ENCODE results near the gene CMTM7.

Gene CMTM7

GRCh38 chr3:32428092-32429068, 36.7 kb downstream of the CMTM7 start:
- no peak overlapping the region for H3K4me3 ChIP-seq (ENCODE audit: extremely low read depth, insufficient read depth, low read length, poor library complexity, severe bottlenecking)
- WGBS, 2 experiments (ENCODE audit: insufficient coverage in 2 of 2) = 88 to 95% methylated on average over 4 to 10 of the region's 12 CpGs
- H3K36me3 ChIP-seq (ENCODE audit: control insufficient read depth, insufficient read depth, low read length) = peaks cover 5% of the 10 kb centered on the region

DNA sequence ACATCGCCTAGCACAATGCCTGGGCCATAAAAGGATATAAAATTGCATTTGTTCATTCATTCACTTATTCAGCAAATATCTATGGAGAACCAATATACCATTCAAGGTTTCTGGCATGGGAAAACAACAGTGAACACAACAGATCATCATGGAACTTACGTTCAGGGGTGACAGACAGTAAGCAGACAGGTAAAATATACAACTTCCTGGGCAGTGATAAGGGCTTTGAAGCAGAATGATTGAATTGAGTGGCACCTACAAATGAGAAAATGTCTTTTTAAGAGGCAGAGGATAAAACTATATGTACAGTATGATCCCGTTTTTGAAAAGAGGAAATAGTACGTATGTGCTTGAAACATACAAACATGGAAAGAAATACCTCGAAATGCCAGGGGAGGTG, 39.2 kb downstream of the CMTM7 start:
- no peak overlapping the region for H3K27ac ChIP-seq (ENCODE audit: low read depth, low read length, severe bottlenecking)
- no peak overlapping the region for H3K4me3 ChIP-seq (ENCODE audit: extremely low read depth, insufficient read depth, low read length, poor library complexity, severe bottlenecking)
- H3K36me3 ChIP-seq (ENCODE audit: control insufficient read depth, insufficient read depth, low read length) = no peaks in the 10 kb centered on the region
- 89 to 95% methylated on average over 3 to 4 of the region's 5 CpGs for WGBS, 2 experiments (ENCODE audit: insufficient coverage in 2 of 2)
- no peaks in the 10 kb centered on the region for H3K9me3 ChIP-seq (ENCODE audit: control insufficient read depth, low read length)
- H3K4me1 ChIP-seq (ENCODE audit: control insufficient read depth, insufficient read depth, low read length, poor library complexity, severe bottlenecking) = no peaks in the 10 kb centered on the region

More at GRCh38 chr3:32428092-32429068, 36.7 kb downstream of the CMTM7 start:
- H3K27ac ChIP-seq (ENCODE audit: low read depth, low read length, severe bottlenecking) = no peak overlapping the region
- H3K9me3 ChIP-seq (ENCODE audit: control insufficient read depth, low read length) = no peaks in the 10 kb centered on the region
- H3K4me1 ChIP-seq (ENCODE audit: control insufficient read depth, insufficient read depth, low read length, poor library complexity, severe bottlenecking) = peaks cover 6% of the 10 kb centered on the region

DNA sequence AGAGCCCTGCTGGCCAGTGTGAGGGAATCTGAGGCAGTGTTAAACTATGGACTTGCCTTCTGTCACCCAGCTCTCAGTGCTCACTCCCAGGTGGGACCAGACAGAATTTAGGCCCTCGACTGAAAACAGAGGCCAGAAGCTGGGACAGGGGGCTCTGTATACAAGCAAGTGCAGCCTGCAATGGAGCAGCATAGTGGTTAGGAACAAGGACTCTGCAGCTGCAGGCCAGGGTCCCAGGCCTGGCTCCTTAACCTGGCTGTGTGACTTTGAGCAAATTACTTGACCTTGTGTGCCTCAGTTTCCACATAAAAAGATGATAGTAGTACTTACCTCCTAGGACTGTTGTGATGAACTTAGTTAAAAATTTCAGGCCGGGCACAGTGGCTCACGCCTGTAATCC, 39.8 kb downstream of the CMTM7 start:
- H3K4me3 ChIP-seq (ENCODE audit: extremely low read depth, insufficient read depth, low read length, poor library complexity, severe bottlenecking) = no peak overlapping the region
- H3K36me3 ChIP-seq (ENCODE audit: control insufficient read depth, insufficient read depth, low read length) = no peaks in the 10 kb centered on the region
- H3K27ac ChIP-seq (ENCODE audit: low read depth, low read length, severe bottlenecking) = no peak overlapping the region
- H3K4me1 ChIP-seq (ENCODE audit: control insufficient read depth, insufficient read depth, low read length, poor library complexity, severe bottlenecking) = no peaks in the 10 kb centered on the region
- H3K9me3 ChIP-seq (ENCODE audit: control insufficient read depth, low read length) = no peaks in the 10 kb centered on the region
- 73 to 100% methylated on average over 2 of the region's 3 CpGs for WGBS, 2 experiments (ENCODE audit: insufficient coverage in 2 of 2)

DNA sequence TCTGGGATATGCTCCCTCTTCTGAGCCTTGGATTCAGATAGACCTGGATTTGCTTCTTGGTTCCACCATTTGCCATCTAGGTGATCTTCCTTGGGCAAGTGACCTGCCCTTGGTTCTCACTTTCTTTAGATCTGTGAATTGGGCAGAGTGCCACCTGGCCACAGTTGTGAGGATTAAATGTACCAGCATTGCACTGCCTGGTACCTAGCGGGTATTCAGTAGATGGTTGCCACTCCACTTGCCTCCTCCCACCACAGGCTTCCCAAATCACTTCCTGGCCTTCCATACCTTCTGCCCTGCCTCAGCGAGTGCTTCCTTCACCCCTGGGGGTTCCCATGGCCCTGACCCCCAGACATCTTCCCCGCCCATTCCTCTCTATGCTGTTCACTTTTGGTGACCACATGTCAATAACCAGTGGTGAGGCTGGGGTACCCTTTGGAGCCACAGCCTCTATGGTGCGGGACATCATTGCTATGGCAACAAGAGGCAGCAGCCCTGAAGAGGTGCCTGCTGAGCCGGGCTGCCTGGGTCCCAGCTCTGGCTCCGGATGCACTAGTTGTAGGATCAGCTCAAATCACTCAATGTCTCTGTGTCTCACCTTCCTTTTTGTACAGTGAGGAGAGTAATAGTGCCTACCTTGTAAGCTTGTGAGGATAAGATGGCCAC, 40.5 kb downstream of the CMTM7 start:
- Histone ChIP-seq H3K4me1 (ENCODE audit: control insufficient read depth, insufficient read depth, low read length, poor library complexity, severe bottlenecking) (no peaks in the 10 kb centered on the region), H3K27ac (ENCODE audit: low read depth, low read length, severe bottlenecking) (no peak overlapping the region), H3K4me3 (ENCODE audit: extremely low read depth, insufficient read depth, low read length, poor library complexity, severe bottlenecking) (no peak overlapping the region), H3K36me3 (ENCODE audit: control insufficient read depth, insufficient read depth, low read length) (no peaks in the 10 kb centered on the region), H3K9me3 (ENCODE audit: control insufficient read depth, low read length) (no peaks in the 10 kb centered on the region)
- WGBS, 2 experiments (ENCODE audit: insufficient coverage in 2 of 2) = 92% methylated on average over 4 to 5 of the region's 6 CpGs

DNA sequence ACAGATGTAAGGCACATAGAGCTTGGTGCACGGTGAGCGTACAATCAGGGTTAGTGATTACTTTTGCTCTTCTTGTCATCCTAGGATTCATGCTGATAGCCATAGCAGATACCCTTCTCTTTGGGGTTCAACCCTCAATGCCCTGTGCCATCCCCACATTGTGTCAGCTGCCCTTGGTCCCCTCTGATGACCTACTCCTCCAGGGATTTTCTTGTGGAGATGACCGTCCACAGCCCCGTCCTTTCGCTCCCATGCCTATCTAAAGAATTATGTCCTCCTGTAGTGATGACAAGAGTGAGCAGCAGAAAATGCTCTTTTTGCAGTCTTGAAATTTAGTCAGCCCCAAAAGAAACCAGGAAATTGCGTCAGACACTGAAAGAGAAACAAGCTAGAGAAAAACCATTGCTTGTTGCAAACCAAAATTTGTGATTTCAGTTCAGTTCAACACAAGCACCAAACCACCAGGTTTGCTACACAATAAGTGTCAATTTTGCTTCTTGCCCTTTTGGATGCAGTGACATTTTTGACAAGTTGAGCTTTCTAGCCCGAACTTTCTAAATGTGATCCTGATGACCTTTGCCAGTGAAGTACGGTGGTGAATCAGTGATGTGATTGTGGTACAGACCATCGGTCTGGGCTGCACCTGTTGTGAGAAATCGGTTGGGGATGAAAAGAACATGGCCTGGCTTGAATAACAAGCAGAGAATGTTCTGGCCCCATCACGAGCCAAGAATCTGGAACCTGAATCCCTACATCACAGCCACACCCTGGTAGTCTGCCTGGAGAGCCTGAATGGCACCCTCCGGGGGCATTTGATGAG, 41.3 kb downstream of the CMTM7 start:
- Histone ChIP-seq H3K4me1 (ENCODE audit: control insufficient read depth, insufficient read depth, low read length, poor library complexity, severe bottlenecking) (peaks cover under 1% of the 10 kb centered on the region), H3K27ac (ENCODE audit: low read depth, low read length, severe bottlenecking) (no peak overlapping the region), H3K9me3 (ENCODE audit: control insufficient read depth, low read length) (no peaks in the 10 kb centered on the region), H3K36me3 (ENCODE audit: control insufficient read depth, insufficient read depth, low read length) (no peaks in the 10 kb centered on the region), H3K4me3 (ENCODE audit: extremely low read depth, insufficient read depth, low read length, poor library complexity, severe bottlenecking) (no peak overlapping the region)
- 96 to 98% methylated on average over 8 to 10 of the region's 12 CpGs for WGBS, 2 experiments (ENCODE audit: insufficient coverage in 2 of 2)

DNA sequence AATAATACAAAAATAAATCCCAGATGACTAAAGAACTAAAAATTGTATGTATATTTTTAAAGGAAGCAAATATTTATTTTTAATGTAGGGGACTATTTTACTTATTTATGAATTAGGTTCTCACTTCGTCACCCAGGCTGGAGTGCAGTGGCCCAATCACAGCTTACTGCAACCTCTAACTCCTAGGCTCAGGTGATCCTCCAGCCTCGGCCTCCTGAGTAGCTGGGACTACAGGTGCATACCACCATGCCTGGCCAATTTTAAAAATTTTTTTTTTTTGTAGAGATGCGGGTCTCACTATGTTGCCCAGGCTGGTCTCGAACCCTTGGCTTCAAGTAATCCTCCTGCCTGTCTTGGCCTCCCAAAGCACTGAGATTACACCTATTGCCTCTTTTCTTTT, 42.6 kb downstream of the CMTM7 start:
- Histone ChIP-seq H3K4me3 (ENCODE audit: extremely low read depth, insufficient read depth, low read length, poor library complexity, severe bottlenecking) (no peak overlapping the region), H3K27ac (ENCODE audit: low read depth, low read length, severe bottlenecking) (no peak overlapping the region), H3K9me3 (ENCODE audit: control insufficient read depth, low read length) (no peaks in the 10 kb centered on the region), H3K36me3 (ENCODE audit: control insufficient read depth, insufficient read depth, low read length) (no peaks in the 10 kb centered on the region), H3K4me1 (ENCODE audit: control insufficient read depth, insufficient read depth, low read length, poor library complexity, severe bottlenecking) (peaks cover 13% of the 10 kb centered on the region)
- no CpG with 5 or more reads among the region's 4 CpGs for WGBS, 2 experiments (ENCODE audit: insufficient coverage in 2 of 2)

- H3K9me3 ChIP-seq (ENCODE audit: control insufficient read depth, low read length) = no peaks in the 10 kb centered on the region
- H3K36me3 ChIP-seq (ENCODE audit: control insufficient read depth, insufficient read depth, low read length) = no peaks in the 10 kb centered on the region
- WGBS, 2 experiments (ENCODE audit: insufficient coverage in 2 of 2) = 88 to 100% methylated on average over 3 of the region's 4 CpGs
- peaks cover 13% of the 10 kb centered on the region for H3K4me1 ChIP-seq (ENCODE audit: control insufficient read depth, insufficient read depth, low read length, poor library complexity, severe bottlenecking)
- H3K4me3 ChIP-seq (ENCODE audit: extremely low read depth, insufficient read depth, low read length, poor library complexity, severe bottlenecking) = no peak overlapping the region
- no peak overlapping the region for H3K27ac ChIP-seq (ENCODE audit: low read depth, low read length, severe bottlenecking)
Measured at GRCh38 chr3:32435911-32436815, 44.5 kb downstream of the CMTM7 start.

DNA sequence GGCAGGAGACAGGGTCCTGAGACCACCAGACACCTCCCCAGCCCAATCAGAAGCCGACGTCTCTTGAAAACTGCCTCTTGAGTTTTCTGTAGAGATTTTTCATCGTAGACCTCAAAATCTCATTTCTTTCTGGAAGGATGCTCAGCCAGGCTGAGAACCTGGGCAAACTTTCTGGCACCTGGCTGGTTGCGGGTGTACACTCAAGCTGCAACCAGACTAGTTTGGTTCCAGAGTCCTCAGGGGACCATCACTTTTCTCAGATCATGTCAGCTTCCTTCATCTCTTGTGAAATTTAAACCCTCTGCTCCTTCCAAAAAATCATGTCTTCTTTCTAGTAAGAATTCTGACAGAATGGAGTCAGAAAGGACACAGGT, 45.1 kb downstream of the CMTM7 start:
- Histone ChIP-seq H3K4me1 (ENCODE audit: control insufficient read depth, insufficient read depth, low read length, poor library complexity, severe bottlenecking) (peaks cover 13% of the 10 kb centered on the region), H3K9me3 (ENCODE audit: control insufficient read depth, low read length) (no peaks in the 10 kb centered on the region), H3K27ac (ENCODE audit: low read depth, low read length, severe bottlenecking) (no peak overlapping the region), H3K4me3 (ENCODE audit: extremely low read depth, insufficient read depth, low read length, poor library complexity, severe bottlenecking) (no peak overlapping the region), H3K36me3 (ENCODE audit: control insufficient read depth, insufficient read depth, low read length) (peaks cover 5% of the 10 kb centered on the region)
- 94 to 96% methylated on average over 4 of the region's 4 CpGs for WGBS, 2 experiments (ENCODE audit: insufficient coverage in 2 of 2)

DNA sequence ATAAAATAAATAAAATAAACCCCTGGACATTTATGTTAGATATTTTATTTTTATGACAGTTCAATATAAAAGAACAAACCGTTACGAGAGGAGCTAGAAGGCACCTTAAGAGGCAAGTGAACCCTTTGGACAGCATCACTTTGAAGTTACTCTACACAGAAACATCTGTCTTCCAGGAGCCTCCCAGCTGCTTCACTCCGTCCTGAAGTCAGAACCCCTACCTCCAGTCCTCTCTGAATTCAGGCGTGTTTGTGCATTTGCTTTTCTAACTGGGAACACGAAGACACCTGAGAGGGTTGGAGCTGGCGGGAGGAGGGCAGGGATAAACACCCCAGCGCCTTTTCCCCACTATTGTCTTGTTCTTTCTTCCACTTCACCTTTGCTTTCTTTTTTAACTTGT, 46.2 kb downstream of the CMTM7 start:
- Histone ChIP-seq H3K4me1 (ENCODE audit: control insufficient read depth, insufficient read depth, low read length, poor library complexity, severe bottlenecking) (peaks cover 13% of the 10 kb centered on the region), H3K36me3 (ENCODE audit: control insufficient read depth, insufficient read depth, low read length) (peaks cover 7% of the 10 kb centered on the region), H3K27ac (ENCODE audit: low read depth, low read length, severe bottlenecking) (no peak overlapping the region), H3K9me3 (ENCODE audit: control insufficient read depth, low read length) (no peaks in the 10 kb centered on the region), H3K4me3 (ENCODE audit: extremely low read depth, insufficient read depth, low read length, poor library complexity, severe bottlenecking) (no peak overlapping the region)
- 80 to 100% methylated on average over 1 of the region's 7 CpGs for WGBS, 2 experiments (ENCODE audit: insufficient coverage in 2 of 2)
